GM12872 (cell line): ENCODE results near the gene RASSF8.

Experiments used
- TF ChIP-seq, protein P1 (sequence below): IDR thresholded peaks from 3 replicates; pipeline ENCODE4 v1.5.1; 2011; ENCODE audit warnings: low read depth, mild to moderate bottlenecking, low read length, moderate library complexity; ENCODE audit not compliant: insufficient read depth

Gene RASSF8

DNA sequence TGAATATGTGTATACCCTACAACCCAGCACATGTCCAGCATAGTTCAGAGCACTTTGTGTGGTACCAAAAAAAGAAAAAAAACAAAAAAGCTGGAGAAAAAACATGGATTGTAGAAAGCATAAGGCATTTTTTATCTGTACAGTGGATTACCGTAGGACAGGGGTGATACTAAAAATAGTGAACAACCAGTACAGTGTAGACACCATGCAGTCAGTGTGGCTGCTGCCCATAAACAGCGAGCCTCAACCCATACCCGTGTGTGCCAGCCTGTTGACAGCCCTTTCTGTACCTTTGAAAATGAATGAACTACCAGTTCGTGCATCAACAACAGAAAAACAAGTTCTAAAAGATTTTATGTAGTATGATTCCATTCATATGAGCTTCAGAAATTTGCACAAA, 25.1 kb downstream of the RASSF8 start:
- TF ChIP-seq, protein P1, sequence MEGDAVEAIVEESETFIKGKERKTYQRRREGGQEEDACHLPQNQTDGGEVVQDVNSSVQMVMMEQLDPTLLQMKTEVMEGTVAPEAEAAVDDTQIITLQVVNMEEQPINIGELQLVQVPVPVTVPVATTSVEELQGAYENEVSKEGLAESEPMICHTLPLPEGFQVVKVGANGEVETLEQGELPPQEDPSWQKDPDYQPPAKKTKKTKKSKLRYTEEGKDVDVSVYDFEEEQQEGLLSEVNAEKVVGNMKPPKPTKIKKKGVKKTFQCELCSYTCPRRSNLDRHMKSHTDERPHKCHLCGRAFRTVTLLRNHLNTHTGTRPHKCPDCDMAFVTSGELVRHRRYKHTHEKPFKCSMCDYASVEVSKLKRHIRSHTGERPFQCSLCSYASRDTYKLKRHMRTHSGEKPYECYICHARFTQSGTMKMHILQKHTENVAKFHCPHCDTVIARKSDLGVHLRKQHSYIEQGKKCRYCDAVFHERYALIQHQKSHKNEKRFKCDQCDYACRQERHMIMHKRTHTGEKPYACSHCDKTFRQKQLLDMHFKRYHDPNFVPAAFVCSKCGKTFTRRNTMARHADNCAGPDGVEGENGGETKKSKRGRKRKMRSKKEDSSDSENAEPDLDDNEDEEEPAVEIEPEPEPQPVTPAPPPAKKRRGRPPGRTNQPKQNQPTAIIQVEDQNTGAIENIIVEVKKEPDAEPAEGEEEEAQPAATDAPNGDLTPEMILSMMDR = no peak

- TF ChIP-seq, protein P1 = no peak
Observed at GRCh38 chr12:25984759-25985158, 26.3 kb downstream of the RASSF8 start.

DNA sequence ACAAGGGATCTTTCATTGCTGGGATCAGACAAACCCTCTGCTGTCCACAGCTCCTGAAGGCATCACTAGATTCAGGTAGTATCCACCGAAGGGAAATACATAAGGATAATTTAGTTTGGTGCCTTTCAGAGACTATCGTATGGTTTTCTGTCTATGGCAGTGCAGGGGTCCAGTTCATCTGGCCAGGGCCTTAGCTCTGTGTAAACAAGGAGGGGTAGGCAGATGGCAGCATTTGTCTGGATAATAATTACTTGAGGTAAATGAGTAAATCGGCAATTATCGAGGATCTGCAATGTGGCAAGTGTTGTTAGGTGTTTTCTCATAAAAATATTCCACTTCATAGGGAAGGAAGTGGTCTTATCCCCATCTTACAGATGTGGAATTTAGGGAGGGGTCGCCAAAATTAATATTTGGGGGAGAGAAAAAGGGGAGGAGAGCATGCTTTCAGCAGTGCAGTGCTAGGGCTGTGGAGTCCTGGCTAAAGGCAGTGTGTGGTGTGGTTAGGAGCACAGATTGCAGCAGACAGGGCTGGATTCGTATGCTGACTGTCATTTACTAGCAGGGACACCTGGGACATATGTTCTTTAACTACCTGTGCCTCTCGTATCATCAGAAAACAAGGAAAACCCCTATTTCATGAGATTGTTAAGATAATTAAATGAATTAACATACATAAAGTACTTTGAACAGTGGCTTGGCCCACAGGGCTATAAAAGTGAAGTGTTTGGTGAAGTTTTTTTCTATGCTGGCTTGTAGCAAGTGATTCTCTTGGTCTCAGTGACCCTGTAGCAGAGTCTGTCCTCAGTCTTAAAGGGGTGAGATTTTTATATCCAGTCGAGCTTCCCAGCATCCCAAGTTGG, 27.1 kb downstream of the RASSF8 start:
- TF ChIP-seq, protein P1 = no peak

DNA sequence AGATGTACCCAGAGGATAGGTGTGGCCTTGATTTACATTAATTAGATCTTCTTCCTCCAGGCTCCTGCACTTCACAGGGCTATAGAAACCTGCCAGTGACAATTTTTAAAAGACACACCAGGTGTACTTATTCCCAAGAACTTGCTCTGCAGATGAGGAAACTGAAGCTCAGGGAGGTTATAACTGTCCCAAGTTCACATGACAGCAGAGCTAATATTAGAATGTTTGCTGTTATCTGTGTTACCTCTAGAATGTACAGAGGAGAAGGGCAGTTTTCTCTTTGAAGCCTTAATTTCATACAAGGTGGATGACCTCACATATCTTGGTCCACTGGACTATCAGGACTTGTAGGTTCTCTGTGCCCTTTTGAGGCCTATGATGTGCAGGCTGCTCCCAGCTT, 27.7 kb downstream of the RASSF8 start:
- TF ChIP-seq, protein P1 = no peak

DNA sequence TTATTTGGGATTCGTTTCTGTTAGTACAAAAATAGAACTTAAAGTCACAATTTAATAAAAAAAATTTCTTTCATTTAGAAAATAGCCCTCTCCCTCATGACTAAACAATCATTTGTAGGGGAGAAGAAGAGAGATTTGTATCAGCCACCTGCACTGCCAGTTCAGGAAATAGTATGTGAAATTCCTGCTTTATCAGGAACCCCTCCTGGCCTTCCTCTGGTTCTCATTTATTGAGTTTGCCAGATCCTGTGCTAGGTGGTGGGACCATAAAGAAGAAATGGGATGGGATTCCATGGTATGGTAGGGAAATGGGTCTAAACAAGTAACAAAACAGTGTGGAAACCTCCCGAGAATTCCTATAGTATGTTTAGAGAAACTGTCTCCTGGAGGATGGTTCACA, 30.0 kb downstream of the RASSF8 start:
- TF ChIP-seq, protein P1 = no peak

- TF ChIP-seq, protein P1 = no peak
Observed at GRCh38 chr12:25990495-25990894, 32.0 kb downstream of the RASSF8 start.

DNA sequence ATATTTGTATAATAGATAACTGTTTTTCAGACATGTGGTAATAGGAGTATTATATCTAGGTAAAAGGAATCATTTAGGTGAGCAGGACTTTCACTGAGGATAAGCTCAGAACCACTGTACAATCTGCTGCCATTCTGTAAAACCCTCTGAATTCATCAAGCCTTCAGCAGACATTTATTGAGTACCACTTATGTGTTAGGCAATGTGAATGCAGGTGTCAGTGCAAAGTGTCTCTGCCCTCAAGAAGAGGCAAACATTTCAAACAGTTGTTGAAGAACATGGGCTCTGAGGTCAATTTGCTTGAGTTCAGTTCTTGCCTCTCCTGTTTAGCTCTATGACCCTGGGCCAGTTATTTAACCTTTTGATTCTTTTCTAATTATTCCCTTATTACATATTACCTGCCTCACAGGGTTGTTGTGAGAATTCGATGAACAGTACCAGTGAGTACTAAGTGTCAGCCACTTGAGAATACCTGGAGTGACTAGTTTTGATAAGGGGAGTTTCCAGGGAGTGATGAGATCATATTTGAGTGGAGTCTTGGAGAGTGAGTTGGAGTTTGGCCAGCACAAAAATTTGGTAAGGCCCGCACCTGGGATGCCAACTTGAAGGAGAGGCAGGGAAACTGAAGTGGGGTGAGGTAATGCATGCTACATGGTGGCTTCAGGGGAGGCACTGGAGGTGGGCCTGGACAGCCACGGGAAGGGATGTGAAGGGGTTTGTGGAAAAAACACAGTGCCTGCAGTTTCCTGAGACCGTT, 33.7 kb downstream of the RASSF8 start:
- TF ChIP-seq, protein P1 = no peak
